NCI-H82 (cell line): ENCODE data around the gene MAP7.
"Not testable (repeated sequence)": the region's sequence is repeated elsewhere in the genome, so short reads cannot be mapped to it uniquely, and the experiment has no call there.

Experiments used
- DNase-seq: peaks from one replicate; lab custom pipeline; 2025; lab: John Stamatoyannopoulos, UW

The MAP7 gene

GRCh38 chr6:136550330-136551071 is at the start of gene MAP7:
Gene MAP7 (minus strand): TSS chr6:136550422. CDS start chr6:136550408, 14 bp downstream.
- DNase-seq, result peak; percentile 58

DNA sequence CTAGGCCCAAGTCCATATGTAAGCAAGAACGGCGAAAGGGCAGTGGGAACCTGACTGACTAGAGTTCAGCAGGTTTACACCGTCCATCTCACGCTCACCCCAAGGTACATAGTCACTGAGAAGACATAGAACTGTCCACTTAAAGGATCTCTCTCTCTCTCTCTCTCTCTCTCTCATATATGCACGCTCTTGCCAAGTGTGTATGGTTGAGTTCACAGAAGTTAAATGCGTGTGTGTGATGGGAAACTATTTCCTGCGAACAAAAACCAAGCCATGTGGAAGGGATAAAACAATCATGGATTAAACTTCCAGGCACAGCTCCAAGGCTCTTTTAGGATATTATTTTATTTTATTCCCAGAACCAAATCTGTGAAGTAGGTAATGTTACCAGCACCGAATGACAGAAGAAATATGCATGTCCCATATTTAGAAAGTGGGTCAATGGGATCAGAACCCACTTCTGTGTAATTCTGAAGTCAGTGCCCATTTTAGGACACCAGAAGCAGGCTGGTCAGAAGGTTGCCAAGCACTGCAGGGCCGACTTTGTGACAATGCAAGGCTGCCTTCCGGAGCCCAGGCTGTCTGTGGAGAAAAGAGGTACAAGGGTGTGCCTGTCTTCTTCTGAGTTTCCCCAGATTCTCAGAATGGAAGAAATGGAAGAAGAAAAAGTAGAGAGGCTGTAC is 49.2 kb upstream of the MAP7 start:
- no peak for DNase-seq

DNA sequence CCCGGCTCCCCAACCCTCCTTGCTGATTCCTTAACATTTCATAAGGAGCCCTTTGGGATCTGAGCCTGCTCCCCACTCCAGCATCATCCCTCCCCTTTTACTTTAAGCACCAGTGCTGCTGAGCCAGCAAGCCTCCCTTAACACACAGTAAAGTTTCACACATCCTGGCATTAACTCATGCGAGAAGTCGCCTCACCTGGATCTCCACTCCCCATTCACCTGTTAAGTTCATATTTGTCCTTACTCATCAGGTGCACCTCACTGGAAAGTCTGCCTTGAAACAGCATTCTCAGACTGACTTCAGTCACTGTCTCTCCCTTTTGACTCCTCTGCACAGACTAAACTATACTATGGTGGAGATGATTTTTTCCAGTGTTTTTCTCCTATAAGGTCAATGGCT is 47.8 kb upstream of the MAP7 start:
- DNase-seq, result no peak

DNA sequence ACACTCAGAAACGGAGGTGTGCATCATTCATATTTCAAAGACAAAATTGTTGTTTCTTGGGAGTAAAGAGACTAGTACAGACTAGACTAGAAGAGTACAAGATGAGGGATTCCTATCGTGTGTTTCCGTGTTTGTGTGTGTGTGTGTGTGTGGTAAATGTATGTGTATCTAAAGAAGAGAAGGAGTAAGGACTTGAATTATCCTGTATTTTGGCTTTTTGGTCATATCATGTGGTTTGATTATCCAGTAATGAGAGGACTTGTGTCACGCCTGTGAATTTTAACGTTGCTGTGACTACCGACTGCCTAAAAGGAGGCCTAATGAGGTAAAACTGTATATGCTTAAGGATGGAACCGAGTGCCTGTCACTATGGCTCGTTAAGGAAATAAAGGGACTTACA is 44.4 kb upstream of the MAP7 start:
- no peak for DNase-seq

DNA sequence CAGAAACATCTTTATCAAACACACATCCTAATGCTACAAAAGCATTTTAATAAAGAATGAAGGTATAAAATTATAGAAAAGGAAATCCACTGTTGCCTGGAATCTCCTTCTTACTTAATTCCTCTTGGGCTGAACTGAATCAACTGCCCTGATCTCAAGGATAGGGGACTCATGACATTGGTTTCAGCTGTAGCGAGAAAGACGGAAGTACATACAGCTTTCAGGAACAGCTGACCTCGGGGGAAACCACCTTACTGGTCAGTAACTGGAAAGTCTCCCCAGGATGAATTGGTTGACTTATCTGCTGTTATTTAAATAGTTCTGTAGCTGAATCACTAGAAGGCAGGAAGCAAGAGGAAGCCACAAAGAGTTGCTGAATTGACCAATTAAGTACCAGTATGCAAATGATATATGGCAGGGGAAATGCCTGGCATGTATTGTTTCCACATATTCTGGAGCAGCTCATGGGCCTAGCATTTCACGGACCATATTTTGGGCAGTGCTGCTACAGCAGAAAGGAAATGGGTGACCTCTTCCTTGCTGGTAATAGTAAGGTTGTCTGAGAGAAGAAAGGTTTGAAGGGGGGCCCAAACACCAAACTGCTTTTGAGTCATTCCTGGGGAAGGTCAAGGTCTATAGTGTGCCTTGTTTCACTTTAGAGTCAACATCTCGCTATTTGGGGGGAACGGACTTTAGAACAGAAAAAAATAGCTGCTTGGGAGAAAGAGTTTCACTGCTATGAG is 43.7 kb upstream of the MAP7 start:
- DNase-seq, result no peak

GRCh38 chr6:136592930-136593673 is 42.9 kb upstream of the MAP7 start:
- no peak for DNase-seq

DNA sequence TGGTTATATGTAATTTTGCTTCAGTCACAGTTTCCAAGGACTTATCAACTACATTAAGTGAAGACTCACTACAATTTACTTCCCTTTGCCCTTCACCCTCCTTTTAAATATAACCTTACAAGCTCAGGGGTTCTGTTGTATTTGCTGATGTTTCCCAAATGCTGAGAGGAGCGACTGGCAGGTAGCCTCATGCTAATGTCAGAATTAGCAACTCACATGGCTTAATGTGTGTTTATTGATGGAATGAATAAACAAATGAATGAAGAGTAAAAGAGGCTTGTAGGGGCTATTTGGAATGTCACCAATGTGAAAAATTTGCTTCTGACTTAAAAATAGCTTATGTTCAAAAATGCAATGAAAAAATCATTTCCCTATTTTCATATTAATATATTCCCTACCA is 41.4 kb upstream of the MAP7 start:
- no peak for DNase-seq

DNA sequence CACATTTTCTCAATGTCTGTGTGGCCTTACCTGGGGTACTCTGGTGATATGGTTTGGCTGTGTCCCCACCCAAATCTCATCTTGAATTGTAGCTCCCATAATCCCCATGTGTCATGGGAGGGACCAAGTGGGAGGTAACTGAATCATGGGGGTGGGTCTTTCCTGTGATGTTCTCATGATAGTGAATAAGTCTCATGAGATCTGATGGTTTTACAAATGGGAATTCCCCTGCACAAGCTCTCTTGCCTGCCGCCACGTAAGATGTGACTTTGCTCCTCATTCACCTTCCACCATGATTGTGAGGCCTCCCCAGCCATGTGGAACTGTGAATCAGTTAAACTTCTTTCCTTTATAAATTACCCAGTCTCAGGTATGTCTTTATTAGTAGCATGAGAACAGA is 40.6 kb upstream of the MAP7 start:
- not testable (repeated sequence) for DNase-seq

DNA sequence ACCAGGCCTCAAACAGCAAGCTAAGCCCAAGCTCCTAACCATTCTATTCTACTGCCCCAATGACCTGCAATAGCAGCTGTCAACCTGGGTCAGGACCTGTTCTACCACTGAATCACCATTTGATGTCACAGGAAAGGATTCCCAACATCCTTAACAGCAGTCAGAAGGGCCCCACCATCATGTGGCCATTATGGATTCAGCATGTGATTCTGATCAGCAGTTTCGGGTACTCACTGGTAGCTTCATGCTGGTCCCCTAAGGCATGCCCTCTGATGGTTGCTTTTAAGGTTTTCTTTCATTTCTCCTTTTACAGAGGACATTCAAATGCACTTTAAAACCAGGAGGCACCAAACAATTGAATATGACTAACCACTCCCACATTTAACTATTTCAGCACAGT is 37.3 kb upstream of the MAP7 start:
- no peak for DNase-seq

GRCh38 chr6:136586295-136586694 is 36.1 kb upstream of the MAP7 start:
- no peak for DNase-seq

- DNase-seq, result not testable (repeated sequence)
Observed at GRCh38 chr6:136585523-136585922, 35.3 kb upstream of the MAP7 start.

DNA sequence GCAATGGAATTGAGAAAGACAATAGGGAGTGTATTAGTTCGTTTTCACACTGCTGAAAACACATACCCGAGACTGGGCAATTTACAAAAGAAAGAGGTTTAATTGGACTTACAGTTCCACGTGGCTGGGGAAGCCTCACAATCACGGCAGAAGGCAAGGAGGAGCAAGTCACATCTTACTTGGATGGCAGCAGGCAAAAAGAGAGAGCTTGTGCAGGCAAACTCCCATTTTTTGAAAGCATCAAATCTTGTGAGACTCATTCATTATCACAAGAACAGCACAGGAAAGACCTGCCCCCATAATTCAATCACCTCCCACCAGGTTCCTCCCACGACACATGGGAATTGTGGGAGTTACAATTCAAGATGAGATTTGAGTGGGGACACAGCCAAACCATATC is 34.1 kb upstream of the MAP7 start:
- DNase-seq, result not testable (repeated sequence)

- peak; percentile 19 for DNase-seq
Observed at GRCh38 chr6:136582711-136583471, 32.7 kb upstream of the MAP7 start.

DNA sequence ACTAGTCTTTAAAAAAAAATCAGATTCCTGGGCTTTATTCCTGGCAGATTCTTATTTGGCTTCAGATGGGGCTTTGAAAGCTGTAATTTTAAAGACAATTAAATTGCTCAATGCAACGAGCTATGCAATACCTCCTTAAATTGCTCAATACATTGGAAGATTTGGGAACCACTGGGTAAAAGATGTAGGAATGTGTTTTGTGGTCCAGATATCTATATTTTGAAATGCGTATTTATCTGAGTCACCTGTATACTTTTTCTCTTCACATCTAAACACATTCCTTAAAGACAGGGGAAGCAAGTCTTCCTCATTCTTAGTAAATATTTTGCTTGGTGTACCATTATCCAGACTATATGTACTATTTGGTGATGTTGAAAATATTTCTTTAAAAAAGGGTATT is 29.6 kb upstream of the MAP7 start:
- no peak for DNase-seq

GRCh38 chr6:136576821-136577220 is 26.6 kb upstream of the MAP7 start:
- DNase-seq, result no peak

DNA sequence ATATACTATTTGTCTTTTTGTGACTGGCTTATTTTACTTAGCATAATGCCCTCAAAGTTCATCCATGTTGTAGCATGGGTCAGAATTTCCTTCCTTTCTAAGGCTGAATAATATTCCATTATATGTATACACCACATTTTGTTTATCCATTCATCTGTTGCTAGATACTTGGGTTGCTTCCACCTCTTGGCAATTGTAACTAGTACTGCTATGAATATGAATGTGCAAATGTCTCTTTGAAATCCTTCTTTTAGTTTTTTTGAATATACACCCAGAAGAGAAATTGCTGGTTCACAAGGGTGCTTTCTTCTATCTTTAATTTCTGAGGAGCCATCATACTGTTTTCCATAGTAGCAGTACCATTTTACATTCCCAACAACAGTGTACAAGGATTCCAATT is 21.3 kb upstream of the MAP7 start:
- DNase-seq, result no peak

- DNase-seq, result no peak
Observed at GRCh38 chr6:136571065-136571464, 20.8 kb upstream of the MAP7 start.

- DNase-seq, result no peak
Observed at GRCh38 chr6:136568129-136568528, 17.9 kb upstream of the MAP7 start.

DNA sequence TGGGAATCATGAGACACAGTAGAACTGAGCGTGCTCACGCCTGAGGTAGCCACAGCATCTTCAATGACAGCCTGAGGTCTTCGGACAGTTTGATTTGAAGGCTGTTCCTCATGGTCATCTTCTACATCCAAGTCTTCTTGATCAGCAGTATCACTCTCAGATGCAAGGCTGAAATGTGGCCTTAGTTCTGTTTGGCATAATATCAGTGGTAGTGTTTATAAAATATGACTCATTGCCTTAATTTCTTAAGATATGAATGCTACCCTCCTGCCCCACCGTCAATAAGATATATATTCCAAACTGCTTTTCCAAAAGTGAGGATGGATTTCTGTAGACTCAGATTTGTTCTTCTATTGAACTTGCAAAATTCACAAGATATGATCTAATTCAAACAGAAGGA is 17.5 kb upstream of the MAP7 start:
- DNase-seq, result no peak

GRCh38 chr6:136566851-136567250 is 16.6 kb upstream of the MAP7 start:
- no peak for DNase-seq

DNA sequence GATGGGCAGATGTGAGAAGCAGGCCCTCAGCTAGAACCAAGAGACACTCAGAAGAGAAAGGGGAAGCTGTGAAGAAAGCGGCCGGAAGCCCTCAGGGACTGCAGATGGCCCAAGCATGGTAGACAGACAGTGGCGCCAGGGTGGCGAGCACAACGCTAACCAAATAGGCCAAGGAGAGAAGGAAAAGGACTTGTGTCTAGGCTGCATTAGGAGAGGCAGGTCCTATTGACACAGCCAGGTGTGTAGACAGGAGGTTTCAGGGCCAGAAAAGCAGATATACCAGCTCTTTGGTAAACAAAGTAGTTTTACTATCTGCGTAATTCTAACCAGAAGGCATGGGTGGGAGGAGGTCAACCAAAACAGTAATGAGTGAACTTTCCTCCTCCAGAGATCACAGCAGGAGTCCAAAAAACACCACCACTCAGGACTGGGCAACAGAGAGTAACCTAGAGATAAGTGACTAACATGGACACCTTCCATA is 15.8 kb upstream of the MAP7 start:
- DNase-seq, result no peak
